WTC11 (cell line): Measurements from ENCODE around the gene PDE6H. TPM values are rescaled to one million over a fixed set of nuclear protein-coding genes. Genes with fewer than 3 reads are reported as not detected.

Source experiments
- ATAC-seq: fragments of 200-7000 bp; cut with Tn5 transposase; 2 replicates; pipeline ENCODE4 v1.10.0; 2021; ENCODE audit warnings: mild to moderate bottlenecking, moderate library complexity
- CTCF ChIA-PET: fragments of 300-600 bp; sonication (Branson Sonifier 250); formaldehyde crosslinking; loops from one replicate; lab custom pipeline; 2021; ENCODE audit warnings: antibody characterized with exemption; lab: Charles Lee
- POLR2A ChIA-PET: fragments of 350-600 bp; sonication (Branson Sonifier 250); formaldehyde crosslinking; loops from one replicate; lab custom pipeline; 2021; ENCODE audit warnings: antibody characterized with exemption; lab: Charles Lee
- DNase-seq: peaks from one replicate; pipeline ENCODE4 v3.0.0; 2021; ENCODE audit warnings: low spot score
- H3K27ac Mint-ChIP-seq: 2 replicates; pipeline ENCODE4 v1.8.0; 2021; ENCODE audit warnings: mixed read lengths
- H3K27me3 Mint-ChIP-seq: 2 replicates; pipeline ENCODE4 v1.8.0; 2021; ENCODE audit warnings: low read depth, mild to moderate bottlenecking, moderate library complexity, mixed read lengths
- H3K36me3 Mint-ChIP-seq: 2 replicates; pipeline ENCODE4 v1.8.0; 2021; ENCODE audit warnings: mixed read lengths
- H3K4me1 Mint-ChIP-seq: 2 replicates; pipeline ENCODE4 v1.8.0; 2022; ENCODE audit warnings: mixed read lengths
- H3K4me3 Mint-ChIP-seq: 2 replicates; pipeline ENCODE4 v1.8.0; 2021; ENCODE audit warnings: mild to moderate bottlenecking, moderate library complexity, mixed read lengths
- H3K9me3 Mint-ChIP-seq: 2 replicates; pipeline ENCODE4 v1.8.0; 2021; ENCODE audit warnings: mixed read lengths
- CBFB ChIP-seq: sonication (generic); formaldehyde crosslinking; IDR thresholded peaks from 2 replicates; pipeline ENCODE4 v1.8.1; 2022; ENCODE audit warnings: mild to moderate bottlenecking, low read depth, missing genetic modification reagents
- CREM ChIP-seq: sonication (generic); formaldehyde crosslinking; IDR thresholded peaks from 2 replicates; pipeline ENCODE4 v1.8.1; 2022; ENCODE audit warnings: mild to moderate bottlenecking, missing genetic modification reagents, moderate library complexity
- ELF4 ChIP-seq: sonication (generic); formaldehyde crosslinking; IDR thresholded peaks from 2 replicates; pipeline ENCODE4 v1.8.1; 2022; ENCODE audit warnings: low read depth, mild to moderate bottlenecking, moderate library complexity, missing genetic modification reagents
- FOXK1 ChIP-seq: sonication (generic); formaldehyde crosslinking; IDR thresholded peaks from 2 replicates; pipeline ENCODE4 v1.8.0; 2022; ENCODE audit warnings: mild to moderate bottlenecking, moderate library complexity, missing genetic modification reagents
- GABPB1 ChIP-seq: sonication (generic); formaldehyde crosslinking; IDR thresholded peaks from 2 replicates; pipeline ENCODE4 v1.8.1; 2023; ENCODE audit warnings: mild to moderate bottlenecking, missing genetic modification reagents
- MYBL2 ChIP-seq: sonication (generic); formaldehyde crosslinking; IDR thresholded peaks from 2 replicates; pipeline ENCODE4 v1.8.1; 2023; ENCODE audit warnings: mild to moderate bottlenecking, moderate library complexity, missing genetic modification reagents
- NFATC4 ChIP-seq: fragments of 250-450 bp; sonication (Bioruptor Pico); IDR thresholded peaks from 2 replicates; pipeline ENCODE4 v1.9.0; 2021; ENCODE audit warnings: mild to moderate bottlenecking
- NR1H2 ChIP-seq: sonication (generic); formaldehyde crosslinking; IDR thresholded peaks from 2 replicates; pipeline ENCODE4 v1.9.0; 2021; ENCODE audit warnings: mild to moderate bottlenecking, moderate library complexity, missing genetic modification reagents
- NR3C1 ChIP-seq: sonication (generic); formaldehyde crosslinking; conservative IDR thresholded peaks from 2 replicates; pipeline ENCODE4 v1.8.1; 2023; ENCODE audit warnings: low read depth, mild to moderate bottlenecking, missing genetic modification reagents
- RELA ChIP-seq: sonication (generic); formaldehyde crosslinking; IDR thresholded peaks from 2 replicates; pipeline ENCODE4 v1.8.1; 2022; ENCODE audit warnings: missing genetic modification reagents, mild to moderate bottlenecking, borderline replicate concordance
- TEAD4 ChIP-seq: sonication (generic); formaldehyde crosslinking; IDR thresholded peaks from 2 replicates; pipeline ENCODE4 v1.8.0; 2022; ENCODE audit warnings: mild to moderate bottlenecking, missing genetic modification reagents
- ZNF121 ChIP-seq: sonication (generic); formaldehyde crosslinking; IDR thresholded peaks from 2 replicates; pipeline ENCODE4 v1.8.0; 2023; ENCODE audit warnings: missing genetic modification reagents
- ZNF317 ChIP-seq: sonication (generic); formaldehyde crosslinking; IDR thresholded peaks from 2 replicates; pipeline ENCODE4 v1.8.1; 2023; ENCODE audit warnings: low read depth, mild to moderate bottlenecking, moderate library complexity, missing genetic modification reagents, borderline replicate concordance
- total RNA-seq: library from RNA; stranded (reverse); gene quantifications from 3 replicates; pipeline ENCODE4 v1.2.3, GENCODE V29; 2021
- TF ChIP-seq, protein P1 (sequence below): sonication (generic); formaldehyde crosslinking; IDR thresholded peaks from 2 replicates; pipeline ENCODE4 v1.8.1; 2022; ENCODE audit warnings: low read depth, missing genetic modification reagents, borderline replicate concordance
- TF ChIP-seq, protein P2 (sequence below): sonication (generic); formaldehyde crosslinking; IDR thresholded peaks from 2 replicates; pipeline ENCODE4 v1.8.0; 2023; ENCODE audit warnings: missing genetic modification reagents, mild to moderate bottlenecking, borderline replicate concordance
- TF ChIP-seq, protein P3 (sequence below): sonication (generic); formaldehyde crosslinking; IDR thresholded peaks from 2 replicates; pipeline ENCODE4 v1.8.1; 2022; ENCODE audit warnings: low read depth, mild to moderate bottlenecking, moderate library complexity, missing genetic modification reagents, borderline replicate concordance
- TF ChIP-seq, protein P4 (sequence below): sonication (generic); formaldehyde crosslinking; IDR thresholded peaks from 2 replicates; pipeline ENCODE4 v1.8.1; 2023; ENCODE audit warnings: mild to moderate bottlenecking, missing genetic modification reagents
- TF ChIP-seq, protein P5 (sequence below): sonication (generic); formaldehyde crosslinking; IDR thresholded peaks from 2 replicates; pipeline ENCODE4 v1.8.1; 2023; ENCODE audit warnings: mild to moderate bottlenecking, missing genetic modification reagents

Gene PDE6H
- total RNA-seq, 1 experiment from 2014 or later: not detected

DNA sequence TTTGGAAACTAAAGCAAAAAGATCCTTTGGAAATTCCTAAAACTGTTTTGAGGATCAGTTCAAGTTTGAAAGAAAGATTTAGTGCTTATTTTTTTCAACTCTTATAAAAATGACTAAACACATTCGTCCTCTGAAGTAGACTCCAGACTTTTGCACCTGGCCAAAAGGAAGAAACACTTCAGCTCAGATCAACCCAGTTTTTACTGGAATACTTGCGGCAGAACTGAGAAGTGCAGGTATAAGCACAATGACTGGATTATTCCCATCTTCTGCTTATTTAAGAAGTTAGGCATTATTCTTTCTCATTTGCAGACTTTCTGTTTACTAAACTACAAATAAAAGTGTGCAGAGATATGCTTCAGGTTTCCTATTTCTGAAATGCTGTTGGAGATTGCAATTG is 41.9 kb downstream of the PDE6H start (continued):
- TF ChIP-seq, protein P1, sequence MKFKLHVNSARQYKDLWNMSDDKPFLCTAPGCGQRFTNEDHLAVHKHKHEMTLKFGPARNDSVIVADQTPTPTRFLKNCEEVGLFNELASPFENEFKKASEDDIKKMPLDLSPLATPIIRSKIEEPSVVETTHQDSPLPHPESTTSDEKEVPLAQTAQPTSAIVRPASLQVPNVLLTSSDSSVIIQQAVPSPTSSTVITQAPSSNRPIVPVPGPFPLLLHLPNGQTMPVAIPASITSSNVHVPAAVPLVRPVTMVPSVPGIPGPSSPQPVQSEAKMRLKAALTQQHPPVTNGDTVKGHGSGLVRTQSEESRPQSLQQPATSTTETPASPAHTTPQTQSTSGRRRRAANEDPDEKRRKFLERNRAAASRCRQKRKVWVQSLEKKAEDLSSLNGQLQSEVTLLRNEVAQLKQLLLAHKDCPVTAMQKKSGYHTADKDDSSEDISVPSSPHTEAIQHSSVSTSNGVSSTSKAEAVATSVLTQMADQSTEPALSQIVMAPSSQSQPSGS (CRISPR knock-in tag): no peak
- TF ChIP-seq, protein P2, sequence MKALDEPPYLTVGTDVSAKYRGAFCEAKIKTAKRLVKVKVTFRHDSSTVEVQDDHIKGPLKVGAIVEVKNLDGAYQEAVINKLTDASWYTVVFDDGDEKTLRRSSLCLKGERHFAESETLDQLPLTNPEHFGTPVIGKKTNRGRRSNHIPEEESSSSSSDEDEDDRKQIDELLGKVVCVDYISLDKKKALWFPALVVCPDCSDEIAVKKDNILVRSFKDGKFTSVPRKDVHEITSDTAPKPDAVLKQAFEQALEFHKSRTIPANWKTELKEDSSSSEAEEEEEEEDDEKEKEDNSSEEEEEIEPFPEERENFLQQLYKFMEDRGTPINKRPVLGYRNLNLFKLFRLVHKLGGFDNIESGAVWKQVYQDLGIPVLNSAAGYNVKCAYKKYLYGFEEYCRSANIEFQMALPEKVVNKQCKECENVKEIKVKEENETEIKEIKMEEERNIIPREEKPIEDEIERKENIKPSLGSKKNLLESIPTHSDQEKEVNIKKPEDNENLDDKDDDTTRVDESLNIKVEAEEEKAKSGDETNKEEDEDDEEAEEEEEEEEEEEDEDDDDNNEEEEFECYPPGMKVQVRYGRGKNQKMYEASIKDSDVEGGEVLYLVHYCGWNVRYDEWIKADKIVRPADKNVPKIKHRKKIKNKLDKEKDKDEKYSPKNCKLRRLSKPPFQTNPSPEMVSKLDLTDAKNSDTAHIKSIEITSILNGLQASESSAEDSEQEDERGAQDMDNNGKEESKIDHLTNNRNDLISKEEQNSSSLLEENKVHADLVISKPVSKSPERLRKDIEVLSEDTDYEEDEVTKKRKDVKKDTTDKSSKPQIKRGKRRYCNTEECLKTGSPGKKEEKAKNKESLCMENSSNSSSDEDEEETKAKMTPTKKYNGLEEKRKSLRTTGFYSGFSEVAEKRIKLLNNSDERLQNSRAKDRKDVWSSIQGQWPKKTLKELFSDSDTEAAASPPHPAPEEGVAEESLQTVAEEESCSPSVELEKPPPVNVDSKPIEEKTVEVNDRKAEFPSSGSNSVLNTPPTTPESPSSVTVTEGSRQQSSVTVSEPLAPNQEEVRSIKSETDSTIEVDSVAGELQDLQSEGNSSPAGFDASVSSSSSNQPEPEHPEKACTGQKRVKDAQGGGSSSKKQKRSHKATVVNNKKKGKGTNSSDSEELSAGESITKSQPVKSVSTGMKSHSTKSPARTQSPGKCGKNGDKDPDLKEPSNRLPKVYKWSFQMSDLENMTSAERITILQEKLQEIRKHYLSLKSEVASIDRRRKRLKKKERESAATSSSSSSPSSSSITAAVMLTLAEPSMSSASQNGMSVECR (CRISPR knock-in tag): no peak
- TF ChIP-seq ZNF317 (no peak), GABPB1 (CRISPR knock-in tag) (no peak)
- TF ChIP-seq, protein P3, sequence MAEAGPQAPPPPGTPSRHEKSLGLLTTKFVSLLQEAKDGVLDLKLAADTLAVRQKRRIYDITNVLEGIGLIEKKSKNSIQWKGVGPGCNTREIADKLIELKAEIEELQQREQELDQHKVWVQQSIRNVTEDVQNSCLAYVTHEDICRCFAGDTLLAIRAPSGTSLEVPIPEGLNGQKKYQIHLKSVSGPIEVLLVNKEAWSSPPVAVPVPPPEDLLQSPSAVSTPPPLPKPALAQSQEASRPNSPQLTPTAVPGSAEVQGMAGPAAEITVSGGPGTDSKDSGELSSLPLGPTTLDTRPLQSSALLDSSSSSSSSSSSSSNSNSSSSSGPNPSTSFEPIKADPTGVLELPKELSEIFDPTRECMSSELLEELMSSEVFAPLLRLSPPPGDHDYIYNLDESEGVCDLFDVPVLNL (CRISPR knock-in tag): no peak

DNA sequence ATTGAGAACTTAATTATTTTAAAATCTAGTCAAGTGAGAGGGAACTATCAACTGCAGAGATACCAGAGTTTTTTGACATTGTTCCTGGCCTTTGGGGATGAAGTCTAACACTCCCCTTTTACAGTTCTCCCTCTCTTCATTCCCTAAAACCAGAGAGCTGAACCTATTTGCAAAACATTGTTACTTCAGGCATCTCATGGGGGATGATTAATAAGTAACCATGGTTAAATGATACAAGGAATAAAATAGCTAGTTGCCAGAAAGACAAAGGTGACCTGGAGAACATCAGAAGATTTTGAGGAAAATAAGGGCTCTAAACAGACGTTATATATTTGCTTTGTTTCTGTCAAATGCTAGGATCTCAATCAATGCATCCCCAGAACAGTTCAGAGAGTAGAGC is 42.3 kb downstream of the PDE6H start:
- H3K27ac Mint-ChIP-seq: no peak overlapping the region
- no peak overlapping the region for H3K4me3 Mint-ChIP-seq
- TF ChIP-seq NR1H2 (no peak), ELF4 (no peak), TEAD4 (CRISPR knock-in tag) (no peak), NR3C1 (no peak), FOXK1 (CRISPR knock-in tag) (no peak), CBFB (CRISPR knock-in tag) (no peak), CREM (no peak), NFATC4 (CRISPR knock-in tag) (no peak), MYBL2 (CRISPR knock-in tag) (no peak), RELA (no peak), ZNF121 (CRISPR knock-in tag) (no peak)
- TF ChIP-seq, protein P4, sequence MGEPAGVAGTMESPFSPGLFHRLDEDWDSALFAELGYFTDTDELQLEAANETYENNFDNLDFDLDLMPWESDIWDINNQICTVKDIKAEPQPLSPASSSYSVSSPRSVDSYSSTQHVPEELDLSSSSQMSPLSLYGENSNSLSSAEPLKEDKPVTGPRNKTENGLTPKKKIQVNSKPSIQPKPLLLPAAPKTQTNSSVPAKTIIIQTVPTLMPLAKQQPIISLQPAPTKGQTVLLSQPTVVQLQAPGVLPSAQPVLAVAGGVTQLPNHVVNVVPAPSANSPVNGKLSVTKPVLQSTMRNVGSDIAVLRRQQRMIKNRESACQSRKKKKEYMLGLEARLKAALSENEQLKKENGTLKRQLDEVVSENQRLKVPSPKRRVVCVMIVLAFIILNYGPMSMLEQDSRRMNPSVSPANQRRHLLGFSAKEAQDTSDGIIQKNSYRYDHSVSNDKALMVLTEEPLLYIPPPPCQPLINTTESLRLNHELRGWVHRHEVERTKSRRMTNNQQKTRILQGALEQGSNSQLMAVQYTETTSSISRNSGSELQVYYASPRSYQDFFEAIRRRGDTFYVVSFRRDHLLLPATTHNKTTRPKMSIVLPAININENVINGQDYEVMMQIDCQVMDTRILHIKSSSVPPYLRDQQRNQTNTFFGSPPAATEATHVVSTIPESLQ: no peak
- TF ChIP-seq, protein P5, sequence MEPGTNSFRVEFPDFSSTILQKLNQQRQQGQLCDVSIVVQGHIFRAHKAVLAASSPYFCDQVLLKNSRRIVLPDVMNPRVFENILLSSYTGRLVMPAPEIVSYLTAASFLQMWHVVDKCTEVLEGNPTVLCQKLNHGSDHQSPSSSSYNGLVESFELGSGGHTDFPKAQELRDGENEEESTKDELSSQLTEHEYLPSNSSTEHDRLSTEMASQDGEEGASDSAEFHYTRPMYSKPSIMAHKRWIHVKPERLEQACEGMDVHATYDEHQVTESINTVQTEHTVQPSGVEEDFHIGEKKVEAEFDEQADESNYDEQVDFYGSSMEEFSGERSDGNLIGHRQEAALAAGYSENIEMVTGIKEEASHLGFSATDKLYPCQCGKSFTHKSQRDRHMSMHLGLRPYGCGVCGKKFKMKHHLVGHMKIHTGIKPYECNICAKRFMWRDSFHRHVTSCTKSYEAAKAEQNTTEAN (CRISPR knock-in tag): no peak
- ATAC-seq (no peak), DNase-seq (no peak)
- peaks cover 12% of the 10 kb centered on the region for H3K4me1 Mint-ChIP-seq
- peaks cover 7% of the 10 kb centered on the region for H3K9me3 Mint-ChIP-seq
- H3K27me3 Mint-ChIP-seq: no peaks in the 10 kb centered on the region
- no peaks in the 10 kb centered on the region for H3K36me3 Mint-ChIP-seq
- ChIA-PET CTCF (interaction anchor here (1.5 kb wide), 1 partner anchor 22 kb away, joined by 3 read pairs; no protein-coding TSS in a partner anchor), POLR2A (no interaction called here)
